Fibroblast of skin of right quadriceps (primary cell): Measurements from ENCODE around the gene ATXN7L1.

ENCODE experiments used
- DNase-seq: peaks from one replicate; pipeline ENCODE4 v3.0.0-alpha.2; 2013

ATXN7L1 gene

GRCh38 chr7:105565190-105565589 is 311.2 kb downstream of the ATXN7L1 start:
- DNase-seq: no peak

- no peak for DNase-seq
These were observed 316.5 kb downstream of the ATXN7L1 start for GRCh38 chr7:105559926-105560325.
